H1 (cell line): ENCODE measurements around the gene GOLGA6B. TPM values are rescaled to one million over a fixed set of nuclear protein-coding genes. Genes with fewer than 3 reads are reported as not detected.
"Not testable (repeated sequence)": the region's sequence is repeated elsewhere in the genome, so short reads cannot be mapped to it uniquely, and the experiment has no call there.

Experiments
- CTCF ChIA-PET: fragments of 300-600 bp; sonication (Branson Sonifier 250); formaldehyde crosslinking; loops from one replicate; lab custom pipeline; 2021; ENCODE audit not compliant: partially characterized antibody; lab: Charles Lee
- POLR2A ChIA-PET: fragments of 300-600 bp; sonication (Branson Sonifier 250); formaldehyde crosslinking; loops from one replicate; lab custom pipeline; 2021; ENCODE audit warnings: inconsistent platforms; ENCODE audit not compliant: partially characterized antibody; lab: Charles Lee
- DNase-seq, 2 experiments: peaks; one replicate each; pipeline versions ENCODE4 v3.0.0 to v3.0.0-alpha.2; 2010 to 2022; ENCODE audit warnings: low spot score in 2 of 2, low read depth in 1 of 2, mixed read lengths in 1 of 2
- FAIRE-seq: peaks from 2 replicates; lab custom pipeline; 2011; peaks lifted over from hg19 to GRCh38; lab: Jason Lieb, UNC
- H2AFZ ChIP-seq: 2 replicates; pipeline ENCODE4 v1.8.1; 2012; ENCODE audit warnings: low read length, inconsistent platforms
- H2AK5ac ChIP-seq: 2 replicates; pipeline ENCODE4 v1.6.1; 2013; ENCODE audit warnings: low read depth, low read length
- H2BK120ac ChIP-seq: replicated peaks from 2 replicates; pipeline ENCODE3; 2013; ENCODE audit warnings: low read depth, low read length, inconsistent platforms
- H2BK12ac ChIP-seq: 2 replicates; pipeline ENCODE4 v1.6.1; 2013; ENCODE audit warnings: low read depth, low read length
- H2BK15ac ChIP-seq: 2 replicates; pipeline ENCODE4 v1.6.1; 2013; ENCODE audit warnings: low read length
- H2BK20ac ChIP-seq: 2 replicates; pipeline ENCODE4 v1.6.1; 2013; ENCODE audit warnings: low read length
- H2BK5ac ChIP-seq: 2 replicates; pipeline ENCODE4 v1.6.1; 2013; ENCODE audit warnings: low read depth, low read length
- H3K14ac ChIP-seq: 2 replicates; pipeline ENCODE4 v1.6.1; 2013; ENCODE audit warnings: inconsistent platforms; ENCODE audit not compliant: insufficient read length
- H3K18ac ChIP-seq: 2 replicates; pipeline ENCODE4 v1.6.1; 2013; ENCODE audit warnings: low read length; ENCODE audit errors: extremely low read depth
- H3K23ac ChIP-seq: 2 replicates; pipeline ENCODE4 v1.6.1; 2013; ENCODE audit warnings: inconsistent platforms; ENCODE audit not compliant: insufficient read length
- H3K23me2 ChIP-seq: 2 replicates; pipeline ENCODE4 v1.6.1; 2013; ENCODE audit warnings: low read depth, low read length
- H3K27ac ChIP-seq: 2 replicates; pipeline ENCODE4 v1.6.1; 2011; ENCODE audit warnings: low read depth, low read length, inconsistent platforms
- H3K27me3 ChIP-seq, 4 experiments: replicated peaks in 1 of 4; 1 replicate in 1 of 4; 2 replicates in 3 of 4; pipeline versions ENCODE4 v1.6.1 to v1.8.1; 2011 to 2013; ENCODE audit warnings: low read length in 3 of 4, mild to moderate bottlenecking in 3 of 4, inconsistent platforms in 2 of 4, mixed read lengths in 2 of 4, moderate library complexity in 1 of 4; ENCODE audit not compliant: control insufficient read depth in 3 of 4, insufficient read depth in 3 of 4; ENCODE audit errors: extremely low read depth in 1 of 4
- H3K36me3 ChIP-seq, 4 experiments: 2 replicates each; pipeline versions ENCODE4 v1.6.1 to v1.8.1; 2011 to 2013; ENCODE audit warnings: mild to moderate bottlenecking in 4 of 4, low read length in 3 of 4, moderate library complexity in 2 of 4, control low read depth in 1 of 4, inconsistent platforms in 1 of 4; ENCODE audit not compliant: insufficient read depth in 4 of 4, control insufficient read depth in 2 of 4
- H3K4ac ChIP-seq: replicated peaks from 2 replicates; pipeline ENCODE3; 2013; ENCODE audit warnings: low read length, low read depth, mixed read lengths, inconsistent platforms; ENCODE audit not compliant: insufficient read length
- H3K4me1 ChIP-seq, 4 experiments: replicated peaks in 1 of 4; 1 replicate in 1 of 4; 2 replicates in 3 of 4; pipeline versions ENCODE4 v1.6.1 to v1.8.1; 2011 to 2013; ENCODE audit warnings: low read length in 3 of 4, inconsistent platforms in 2 of 4, mixed read lengths in 1 of 4; ENCODE audit not compliant: insufficient read depth in 4 of 4, control insufficient read depth in 3 of 4
- H3K4me2 ChIP-seq, 2 experiments: 2 replicates each; pipeline versions ENCODE4 v1.6.1 to v1.8.1; 2011 to 2013; ENCODE audit warnings: low read depth in 2 of 2, low read length in 2 of 2, control low read depth in 1 of 2, inconsistent platforms in 1 of 2, mild to moderate bottlenecking in 1 of 2; ENCODE audit not compliant: insufficient read depth in 1 of 2
- H3K4me3 ChIP-seq, 4 experiments: fragments of 200-600, 300-600 bp in 1 of 4; sonication (generic), shearing (Covaris generic), sonication (Bioruptor Twin) in 1 of 4; 2 replicates each; pipeline versions ENCODE4 v1.5.1 to v1.8.1; 2011 to 2016; ENCODE audit warnings: low read length in 4 of 4, low read depth in 3 of 4, control low read depth in 2 of 4, inconsistent platforms in 2 of 4, mild to moderate bottlenecking in 2 of 4, mixed read lengths in 1 of 4, moderate library complexity in 1 of 4; ENCODE audit not compliant: insufficient read depth in 2 of 4; ENCODE audit errors: extremely low read depth in 1 of 4
- H3K56ac ChIP-seq: replicated peaks from 2 replicates; pipeline ENCODE3; 2013; ENCODE audit warnings: low read depth, mild to moderate bottlenecking, mixed read lengths, low read length, inconsistent platforms; ENCODE audit not compliant: insufficient read length
- H3K79me1 ChIP-seq: 2 replicates; pipeline ENCODE4 v1.6.1; 2013; ENCODE audit warnings: low read depth, low read length, control low read depth
- H3K79me2 ChIP-seq, 2 experiments: 2 replicates each; pipeline versions ENCODE4 v1.6.1 to v1.8.1; 2012 to 2013; ENCODE audit warnings: low read length in 2 of 2, mild to moderate bottlenecking in 2 of 2, inconsistent platforms in 1 of 2; ENCODE audit not compliant: insufficient read depth in 2 of 2, control insufficient read depth in 1 of 2
- H3K9ac ChIP-seq, 4 experiments: replicated peaks in 1 of 4; 1 replicate in 1 of 4; 2 replicates in 3 of 4; pipeline versions ENCODE4 v1.6.1 to v1.8.1; 2011 to 2013; ENCODE audit warnings: low read depth in 3 of 4, low read length in 3 of 4, control low read depth in 2 of 4, mild to moderate bottlenecking in 2 of 4, moderate library complexity in 2 of 4, inconsistent platforms in 1 of 4; ENCODE audit errors: extremely low read depth in 1 of 4
- H3K9me3 ChIP-seq, 2 experiments: 2 replicates each; pipeline versions ENCODE4 v1.6.1 to v1.8.1; 2012 to 2013; ENCODE audit warnings: mild to moderate bottlenecking in 2 of 2, moderate library complexity in 2 of 2, control low read depth in 1 of 2, inconsistent platforms in 1 of 2, low read depth in 1 of 2, low read length in 1 of 2, mixed read lengths in 1 of 2; ENCODE audit not compliant: insufficient read depth in 2 of 2
- H4K20me1 ChIP-seq, 2 experiments: replicated peaks in 1 of 2; 2 replicates each; pipeline versions ENCODE3 to v1.8.1; 2011 to 2013; ENCODE audit warnings: inconsistent platforms in 2 of 2, low read length in 2 of 2, mild to moderate bottlenecking in 1 of 2; ENCODE audit not compliant: insufficient read depth in 2 of 2, control insufficient read depth in 1 of 2
- H4K5ac ChIP-seq: 2 replicates; pipeline ENCODE4 v1.6.1; 2013; ENCODE audit warnings: low read length, low read depth, mixed read lengths, inconsistent platforms; ENCODE audit not compliant: insufficient read length
- H4K8ac ChIP-seq: 2 replicates; pipeline ENCODE4 v1.8.0; 2013; ENCODE audit warnings: mild to moderate bottlenecking, moderate library complexity, low read length, inconsistent platforms; ENCODE audit not compliant: insufficient read depth; ENCODE audit errors: extremely low read depth
- H4K91ac ChIP-seq: replicated peaks from 2 replicates; pipeline ENCODE3; 2013; ENCODE audit warnings: low read length, mixed read lengths, inconsistent platforms; ENCODE audit not compliant: insufficient read length
- WGBS, 2 experiments: shearing (Covaris generic) in 1 of 2; methylation state at CpG; one replicate each; pipeline versions ENCODE4 v1.1.6 to v1.1.7; 2013 to 2015; ENCODE audit warnings: low lambda C conversion rate in 2 of 2, mixed read lengths in 2 of 2, inconsistent platforms in 1 of 2, low coverage in 1 of 2, missing lambda C conversion rate in 1 of 2; ENCODE audit not compliant: insufficient replicate concordance in 2 of 2, insufficient coverage in 1 of 2, insufficient read length in 1 of 2; ENCODE audit errors: extremely low coverage in 1 of 2, missing lambda C conversion rate in 1 of 2; 5-methylcytosine and 5-hydroxymethylcytosine counted together
- polyA plus RNA-seq, 7 experiments: library from polyadenylated mRNA; depleted of rRNA in 3 of 7; stranded (reverse) in 5 of 7; unstranded in 2 of 7; fragments of >200 nt in 5 of 7; fragments of 200-250 nt in 2 of 7; gene quantifications; 1 replicate in 5 of 7; 2 replicates in 1 of 7; 4 replicates in 1 of 7; pipeline versions ENCODE4 v1.2.1 to v1.2.3, GENCODE V29; 2011 to 2013; ENCODE audit warnings: missing spikeins in 2 of 7, mixed read lengths in 2 of 7
- total RNA-seq: library from RNA; stranded (reverse); fragmentation: NEBNext Ultra II Directional; extraction: Animal tissue kit (Norgen Biotek cat#: 25700); gene quantifications from 2 replicates; pipeline ENCODE4 v1.2.1, GENCODE V29; 2021

Gene GOLGA6B
- total and polyA plus RNA-seq, 2 of the 8 experiments (the other 6 are each of a cell fraction or from before 2014, with no cell fraction given) = 0.09 TPM; not detected in 1

- H3K14ac ChIP-seq, H3K18ac ChIP-seq, POLR2A ChIA-PET, FAIRE-seq, H3K36me3 ChIP-seq, H3K4me1 ChIP-seq, H4K5ac ChIP-seq, DNase-seq, H2BK20ac ChIP-seq, H2BK120ac ChIP-seq, H3K27ac ChIP-seq, H3K23ac ChIP-seq, H3K56ac ChIP-seq, H4K91ac ChIP-seq, H3K4me3 ChIP-seq, H3K27me3 ChIP-seq, H2BK12ac ChIP-seq, H3K79me2 ChIP-seq, H3K9ac ChIP-seq, H2BK15ac ChIP-seq, H3K23me2 ChIP-seq, H2BK5ac ChIP-seq, H4K20me1 ChIP-seq, H3K9me3 ChIP-seq, H2AFZ ChIP-seq, H3K79me1 ChIP-seq, H2AK5ac ChIP-seq, H3K4ac ChIP-seq, H4K8ac ChIP-seq, H3K4me2 ChIP-seq: not testable (repeated sequence)
- WGBS, 2 experiments = 89% methylated on average over 3 of the region's 3 CpGs; no CpG with 5 or more reads in 1 of the 2 experiments
- CTCF ChIA-PET = interaction anchor here (1.3 to 4.0 kb wide), 2 partner anchors 9 to 63 kb away, joined by 4 to 32 read pairs; no protein-coding TSS in a partner anchor
Observed at GRCh38 chr15:72608084-72608483, 46.4 kb upstream of the GOLGA6B start.
